Measurements from ENCODE around the gene EAF1.
"Not testable (repeated sequence)": the region's sequence is repeated elsewhere in the genome, so short reads cannot be mapped to it uniquely, and the experiment has no call there.

EAF1 gene

DNA sequence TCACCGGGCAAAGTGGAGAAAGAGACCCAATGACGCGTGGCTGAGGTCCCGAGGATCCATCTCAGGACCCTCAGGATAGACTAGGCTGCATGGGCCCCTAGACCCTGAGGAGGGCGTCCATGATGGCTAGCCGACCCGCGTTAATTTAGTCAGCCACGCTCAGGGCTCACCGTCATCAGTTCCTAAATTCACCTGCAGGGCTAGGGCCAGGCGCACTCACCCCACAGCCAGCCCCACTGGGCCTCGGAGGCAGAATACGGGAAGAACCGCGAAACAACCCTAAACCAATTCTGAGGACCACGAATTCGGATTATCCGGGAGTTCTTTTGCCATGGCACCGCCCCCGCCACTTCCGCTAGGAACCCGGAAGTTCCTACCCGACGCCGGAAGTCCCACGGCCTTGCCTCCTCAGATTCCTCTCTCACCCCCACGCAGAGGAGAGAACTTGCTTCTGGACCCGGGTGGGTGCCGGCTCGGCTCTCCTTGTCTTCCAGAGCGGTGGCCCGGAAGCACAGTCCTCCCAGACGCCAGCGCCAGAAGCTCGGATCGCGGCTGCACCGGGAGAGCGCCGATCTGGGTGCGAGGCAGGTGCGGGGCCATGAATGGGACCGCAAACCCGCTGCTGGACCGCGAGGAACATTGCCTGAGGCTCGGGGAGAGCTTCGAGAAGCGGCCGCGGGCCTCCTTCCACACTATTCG, at the start of gene EAF1, which contains the start of gene METTL6:
TSS of gene EAF1 (plus strand) at position 417 of the 699 bp plus-strand sequence. CDS start at position 599, 182 bp downstream.
TSS of gene METTL6 (minus strand) at position 363 of the 699 bp plus-strand sequence. CDS start 1,033 bp downstream, outside the sequence.
- DNase-seq: peak; percentile 91

DNA sequence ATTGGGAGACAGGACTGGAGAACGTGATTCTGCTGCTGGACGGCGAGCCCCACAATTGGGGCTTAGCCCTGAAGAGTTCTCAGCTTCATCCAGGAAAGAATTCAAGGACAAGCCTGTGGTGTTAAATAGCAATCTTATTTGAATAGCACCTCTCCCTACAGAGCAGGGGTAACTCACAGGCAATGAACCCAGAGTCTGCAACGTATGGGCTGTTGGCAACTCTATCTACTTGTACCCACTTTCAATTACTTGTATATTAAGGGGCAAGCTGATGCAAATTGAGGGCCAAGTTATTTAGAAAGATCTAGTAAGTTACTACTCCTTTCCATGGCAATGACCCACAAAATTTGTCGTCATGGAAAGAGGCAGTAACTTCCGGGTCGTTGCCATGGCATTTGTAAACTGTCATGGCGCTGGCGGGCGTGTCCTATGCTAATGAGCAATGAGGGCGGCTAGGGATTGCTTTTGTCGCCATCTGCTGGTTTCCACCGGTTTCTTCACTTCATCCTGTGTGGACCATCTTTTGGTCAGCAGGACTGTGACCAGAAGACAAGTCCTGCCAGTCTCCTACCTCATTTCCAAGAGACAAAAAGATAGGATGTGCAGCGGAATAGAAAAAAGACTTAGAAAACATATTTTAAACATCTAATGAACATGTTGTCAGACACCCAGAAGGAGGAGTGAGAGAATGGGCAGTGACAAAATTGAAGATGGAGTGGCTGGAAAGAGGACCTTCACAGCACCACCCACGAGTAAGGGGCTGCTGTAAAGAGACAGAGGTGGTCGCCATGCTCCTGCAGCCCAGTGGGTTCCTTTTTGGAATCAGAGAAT, 49.2 kb upstream of the EAF1 start:
- peak; percentile 96 for DNase-seq

DNA sequence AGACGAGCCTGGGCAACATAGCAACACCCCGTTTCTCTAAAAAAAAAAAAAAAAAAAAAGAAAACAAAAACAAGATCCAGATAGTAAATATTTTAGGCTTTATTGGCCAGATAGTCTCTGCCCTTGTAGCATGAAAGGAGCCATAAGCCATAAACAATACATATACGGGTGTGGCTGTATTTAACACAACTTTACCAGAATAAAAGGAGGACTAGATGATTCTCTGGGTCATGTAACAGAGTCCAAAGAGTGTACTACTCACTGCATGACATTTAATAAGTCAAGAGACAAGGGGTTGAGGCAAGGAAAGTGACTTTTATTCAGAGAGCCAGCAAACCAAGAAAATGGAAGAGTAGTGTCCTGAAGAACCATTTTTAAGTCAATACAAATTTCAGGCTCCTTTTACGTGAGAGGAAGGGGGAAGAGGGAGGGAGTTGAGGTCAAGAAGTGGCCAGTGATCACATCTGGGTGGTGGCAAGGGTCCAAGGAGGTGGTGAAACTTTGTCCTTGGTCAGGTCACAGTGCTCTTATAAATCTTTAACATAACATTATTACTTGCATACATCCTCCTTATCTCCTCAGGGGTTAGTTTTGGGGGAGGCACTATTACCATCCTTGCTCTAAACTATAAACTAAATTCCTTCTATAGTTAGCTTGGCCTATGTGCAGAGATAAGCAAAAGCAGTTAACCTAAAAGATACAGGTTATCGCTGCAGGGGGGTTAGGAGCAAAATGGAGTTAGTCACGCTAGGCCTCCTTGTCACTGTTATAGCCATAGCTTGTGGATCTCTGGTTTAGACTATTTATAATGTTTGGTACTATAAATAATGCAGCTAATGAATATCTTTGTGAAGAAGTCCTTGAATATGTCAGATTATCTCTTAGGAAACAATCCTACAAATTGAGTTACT, 46.2 kb upstream of the EAF1 start:
- DNase-seq: no peak

DNA sequence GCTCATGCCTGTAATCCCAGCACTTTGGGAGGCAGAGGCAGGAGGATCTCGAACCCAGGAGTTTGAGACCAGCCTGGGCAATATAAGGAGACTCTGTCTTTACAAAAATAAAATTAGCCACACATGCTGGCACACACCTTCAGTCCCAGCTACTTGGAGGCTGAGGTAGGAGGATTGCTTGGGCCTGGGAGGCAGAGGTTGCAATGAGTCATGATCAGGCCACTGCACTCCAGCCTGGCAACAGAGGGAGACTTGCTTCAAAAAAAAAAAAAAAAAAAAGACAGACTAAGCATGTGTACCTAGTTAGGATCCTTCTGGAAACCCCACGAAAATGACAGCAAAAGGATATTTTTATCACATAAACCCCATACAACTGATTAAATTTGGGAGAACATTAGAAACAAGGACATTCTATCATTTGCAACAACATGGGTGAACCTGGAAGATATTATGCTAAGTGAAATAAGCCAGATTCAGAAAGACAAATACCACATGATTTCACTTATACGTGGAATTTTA, 44.9 kb upstream of the EAF1 start:
- DNase-seq: no peak

DNA sequence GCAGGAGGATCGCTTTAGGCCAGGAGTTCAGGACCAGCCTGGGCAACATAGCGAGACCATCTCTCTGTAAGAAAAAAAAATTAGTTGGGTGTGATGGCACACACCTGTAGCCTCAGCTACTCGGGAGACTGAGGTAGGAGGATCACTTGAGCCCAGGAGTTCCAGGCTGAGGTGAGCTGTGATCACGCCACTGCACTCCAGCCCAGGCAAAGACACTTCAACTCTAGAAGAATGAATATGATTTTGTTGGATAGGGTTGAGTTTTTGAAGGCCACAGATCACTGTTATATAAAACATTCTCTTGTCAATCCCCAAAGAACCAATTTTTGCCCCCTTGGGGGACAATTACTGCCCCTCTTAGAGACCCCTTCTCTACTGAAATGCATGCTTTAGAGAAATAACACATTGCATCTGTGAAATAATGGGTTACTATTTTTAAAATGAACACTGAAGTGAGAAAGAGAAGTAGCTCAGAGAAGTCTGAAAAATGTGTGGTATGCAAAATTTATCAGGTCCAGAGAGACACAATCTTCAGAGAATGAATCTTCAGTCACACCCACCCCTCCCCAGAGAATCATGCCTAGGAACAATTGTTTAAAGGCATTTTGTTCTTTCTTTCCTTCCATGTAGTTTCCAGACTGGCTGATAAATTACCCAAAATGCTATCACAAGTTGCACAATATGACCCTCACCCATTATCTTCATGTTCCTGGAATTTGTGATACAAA, 42.7 kb upstream of the EAF1 start:
- DNase-seq: no peak

DNA sequence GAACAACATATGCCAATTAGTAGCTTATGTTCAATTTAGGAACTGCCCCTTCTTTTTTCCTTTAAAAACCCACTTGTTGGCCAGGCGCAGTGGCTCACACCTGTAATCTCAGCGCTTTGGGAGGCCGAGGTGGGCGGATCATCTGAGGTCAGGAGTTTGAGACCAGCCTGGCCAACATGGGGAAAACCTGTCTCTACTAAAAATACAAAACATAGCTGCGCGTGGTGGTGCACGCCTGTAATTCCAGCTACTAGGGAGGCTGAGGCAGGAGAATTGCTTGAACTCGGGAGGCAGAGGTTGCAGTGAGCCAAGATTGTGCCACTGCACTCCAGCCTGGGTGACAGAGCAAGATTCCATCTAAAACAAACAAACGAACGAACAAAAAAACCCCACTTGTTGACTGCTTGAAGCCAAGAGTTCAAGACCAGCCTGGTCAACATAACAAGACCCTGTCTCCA, 42.1 kb upstream of the EAF1 start:
- DNase-seq: not testable (repeated sequence)

DNA sequence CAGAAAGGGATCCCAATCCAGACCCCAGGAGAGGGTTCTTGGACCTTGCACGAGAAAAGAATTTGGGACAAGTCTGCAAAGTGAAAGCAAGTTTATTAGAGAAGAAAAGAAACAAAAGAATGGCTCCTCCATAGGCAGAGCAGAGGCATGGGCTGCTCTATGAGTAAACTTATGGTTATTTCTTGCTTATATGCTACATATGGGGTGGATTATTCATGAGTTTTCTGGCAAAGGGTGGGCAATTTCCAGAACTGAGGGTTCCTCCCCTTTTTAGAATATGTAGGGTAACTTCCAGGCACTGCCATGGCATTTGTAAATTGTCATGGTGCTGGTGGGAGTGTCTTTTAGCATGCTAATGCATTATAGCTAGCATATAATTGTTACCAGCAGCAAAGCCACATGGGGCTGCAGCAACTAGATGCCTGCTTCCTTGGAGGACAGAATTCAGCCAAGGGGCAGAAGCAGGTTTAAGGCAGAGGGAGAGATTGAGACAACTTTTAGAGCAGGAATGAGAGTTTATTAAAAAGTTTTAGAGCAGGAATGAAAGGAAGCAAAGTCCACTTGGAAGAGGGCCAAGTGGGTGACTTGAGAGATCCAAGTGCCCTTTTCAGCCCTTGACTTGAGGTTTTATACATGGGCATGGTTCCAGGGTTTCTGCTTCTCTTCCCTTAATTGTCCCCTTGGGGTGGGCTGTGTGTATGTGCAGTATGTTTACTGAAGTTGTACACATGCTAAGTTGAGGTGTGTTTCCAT, 41.3 kb upstream of the EAF1 start:
- DNase-seq: no peak

DNA sequence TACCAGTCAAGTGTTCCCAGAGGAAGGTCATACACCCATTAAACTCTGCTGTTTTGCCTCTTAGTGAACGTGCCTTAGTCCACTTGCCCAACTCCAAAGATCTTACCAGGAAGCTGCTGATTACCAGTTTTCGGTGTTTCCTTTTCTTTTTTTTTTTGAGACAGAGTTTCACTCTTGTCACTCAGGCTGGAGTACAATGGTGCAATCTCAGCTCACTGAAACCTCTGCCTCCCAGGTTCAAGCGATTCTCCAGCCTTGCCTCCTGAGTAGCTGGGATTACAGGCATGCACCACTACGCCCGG, 40.8 kb upstream of the EAF1 start:
- DNase-seq: not testable (repeated sequence)

DNA sequence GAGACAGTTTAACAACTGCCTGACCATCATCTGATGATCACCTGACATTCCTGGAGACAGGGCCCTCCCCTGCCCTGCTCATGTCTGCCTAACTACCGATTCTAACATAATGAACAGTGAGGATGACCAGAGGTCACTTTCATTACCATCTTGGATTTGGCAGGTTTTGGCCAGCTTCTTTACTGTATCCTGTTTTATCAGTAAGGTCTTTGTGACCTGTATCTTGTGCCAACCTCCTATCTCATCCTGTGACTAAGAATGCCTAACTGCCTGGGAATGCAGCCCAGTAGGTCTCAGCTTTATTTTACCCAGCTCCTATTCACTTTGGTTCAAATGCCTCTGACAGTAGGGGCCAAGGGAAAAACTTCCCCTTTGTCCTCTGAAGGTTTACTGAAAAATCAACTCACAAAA, 40.2 kb upstream of the EAF1 start:
- no peak for DNase-seq

DNA sequence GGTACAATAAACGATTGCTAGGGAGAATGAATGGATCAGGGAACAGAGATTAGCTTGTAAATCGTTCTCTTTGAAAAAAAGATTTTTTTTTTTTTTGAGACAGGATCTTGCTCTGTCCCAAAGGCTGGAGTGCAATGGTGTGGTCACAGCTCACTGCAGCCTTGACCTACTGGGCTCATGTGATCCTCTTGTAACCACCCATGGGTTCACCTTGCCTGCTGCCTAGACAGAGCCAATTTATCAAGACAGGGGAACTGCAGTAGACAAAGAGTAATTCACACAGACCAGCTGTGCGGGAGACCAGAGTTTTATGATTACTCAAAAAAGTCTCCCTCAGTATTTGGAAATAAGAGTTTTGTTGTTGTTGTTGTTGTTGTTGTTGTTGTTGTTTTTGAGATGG, 39.7 kb upstream of the EAF1 start:
- DNase-seq: no peak

DNA sequence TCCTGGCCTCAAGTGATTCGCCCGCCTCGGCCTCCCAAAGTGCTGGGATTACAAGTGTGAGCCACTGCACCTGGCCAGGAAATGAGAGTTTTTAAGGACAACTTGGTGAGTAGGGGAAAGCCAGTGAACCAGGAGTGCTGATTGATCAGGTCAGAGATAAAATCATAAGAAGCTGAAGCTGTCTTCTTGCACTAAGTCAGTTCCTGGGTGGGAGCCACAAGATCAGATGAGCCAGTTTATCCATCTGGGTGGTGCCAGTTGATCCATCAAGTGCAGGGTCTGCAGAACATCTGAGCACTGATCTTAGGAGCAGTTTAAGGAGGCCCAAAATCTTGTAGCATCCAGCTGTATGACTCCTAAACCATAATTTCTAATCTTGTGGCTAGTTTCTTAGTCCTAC, 39.1 kb upstream of the EAF1 start:
- DNase-seq: not testable (repeated sequence)

DNA sequence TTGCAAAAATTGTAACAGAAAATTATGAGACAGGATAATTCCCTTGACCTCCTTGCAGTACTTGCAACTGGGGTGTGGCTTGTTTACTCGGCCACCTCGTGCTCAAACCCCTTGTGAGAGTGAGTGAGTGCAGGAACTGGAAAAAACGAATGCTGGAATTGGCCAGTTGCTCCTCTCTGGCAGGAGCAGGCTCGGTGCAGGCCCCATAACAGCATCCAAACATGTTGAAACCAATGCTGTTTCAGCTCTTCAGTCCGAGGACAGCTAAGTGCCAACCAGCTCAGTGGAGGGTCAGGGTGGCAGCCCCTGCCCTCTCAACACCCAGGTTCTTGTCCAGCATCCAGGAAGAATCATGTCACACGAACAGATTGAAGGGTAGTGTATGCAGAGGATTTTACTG, 36.9 kb upstream of the EAF1 start:
- DNase-seq: no peak

DNA sequence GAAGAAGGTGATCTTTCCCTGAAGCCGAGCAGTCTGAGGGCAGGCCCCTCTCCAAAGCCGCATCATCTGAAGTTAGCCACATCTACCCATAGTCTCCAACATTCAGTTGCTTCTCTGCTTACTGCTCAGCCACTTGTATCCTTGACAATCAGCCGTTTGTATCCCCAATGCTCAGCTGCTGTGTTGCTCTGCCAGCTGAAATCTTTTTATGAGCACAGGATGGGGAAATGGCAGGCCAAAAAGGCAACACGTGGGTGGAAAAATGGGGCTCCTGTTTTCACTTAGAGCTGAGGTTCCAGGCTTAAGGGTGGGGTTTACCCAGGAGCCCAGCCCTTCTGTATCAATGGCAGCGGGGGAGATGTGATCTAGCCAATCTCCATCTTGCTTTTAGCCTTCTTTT, 36.4 kb upstream of the EAF1 start:
- DNase-seq: no peak

DNA sequence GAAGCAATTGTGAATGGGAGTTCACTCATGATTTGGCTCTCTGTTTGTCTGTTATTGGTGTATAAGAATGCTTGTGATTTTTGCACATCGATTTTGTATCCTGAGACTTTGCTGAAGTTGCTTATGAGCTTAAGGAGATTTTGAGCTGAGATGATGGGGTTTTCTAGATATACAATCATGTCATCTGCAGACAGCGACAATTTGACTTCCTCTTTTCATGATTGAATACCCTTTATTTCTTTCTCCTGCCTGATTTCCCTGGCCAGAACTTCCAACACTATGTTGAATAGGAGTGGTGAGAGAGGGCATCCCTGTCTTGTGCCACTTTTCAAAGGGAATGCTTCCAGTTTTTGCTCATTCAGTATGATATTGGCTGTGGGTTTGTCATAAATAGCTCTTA, 34.1 kb upstream of the EAF1 start:
- not testable (repeated sequence) for DNase-seq

DNA sequence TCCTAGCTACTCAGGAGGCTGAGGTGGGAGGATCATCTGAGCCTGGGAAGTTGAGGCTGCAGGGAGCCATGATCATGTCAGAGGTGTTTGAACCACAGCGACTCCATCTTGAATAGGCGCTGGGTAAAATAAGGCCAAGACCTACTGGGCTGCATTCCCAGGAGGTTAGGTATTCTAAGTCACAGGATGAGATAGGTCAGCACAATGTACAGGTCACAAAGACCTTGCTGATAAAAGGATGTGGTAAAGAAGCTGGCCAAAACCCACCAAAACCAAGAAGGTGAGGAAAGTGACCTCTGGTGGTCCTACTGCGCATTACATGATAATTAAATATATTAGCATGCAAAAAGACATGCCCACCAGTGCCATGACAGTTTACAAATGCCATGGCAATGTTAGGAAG, 28.7 kb upstream of the EAF1 start:
- DNase-seq: not testable (repeated sequence)

DNA sequence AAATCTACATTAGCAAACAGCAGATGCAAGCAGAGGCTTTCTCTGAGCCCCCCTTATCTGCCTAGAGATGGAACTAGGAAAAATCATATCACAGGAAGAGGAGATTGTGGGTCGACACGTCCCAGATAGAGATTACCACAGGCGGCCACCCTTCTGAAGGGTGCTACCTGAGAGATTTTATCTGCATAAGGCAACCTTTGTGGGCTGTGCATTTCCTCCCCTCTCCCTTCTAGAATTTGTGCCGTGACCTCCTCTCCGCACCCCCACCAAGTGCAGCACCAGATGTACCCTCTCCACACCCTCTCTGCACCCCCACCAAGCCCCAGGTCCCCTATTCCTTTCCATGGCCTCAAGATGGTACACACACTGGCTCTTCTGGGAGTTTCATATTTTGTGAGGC, 27.4 kb upstream of the EAF1 start:
- no peak for DNase-seq

DNA sequence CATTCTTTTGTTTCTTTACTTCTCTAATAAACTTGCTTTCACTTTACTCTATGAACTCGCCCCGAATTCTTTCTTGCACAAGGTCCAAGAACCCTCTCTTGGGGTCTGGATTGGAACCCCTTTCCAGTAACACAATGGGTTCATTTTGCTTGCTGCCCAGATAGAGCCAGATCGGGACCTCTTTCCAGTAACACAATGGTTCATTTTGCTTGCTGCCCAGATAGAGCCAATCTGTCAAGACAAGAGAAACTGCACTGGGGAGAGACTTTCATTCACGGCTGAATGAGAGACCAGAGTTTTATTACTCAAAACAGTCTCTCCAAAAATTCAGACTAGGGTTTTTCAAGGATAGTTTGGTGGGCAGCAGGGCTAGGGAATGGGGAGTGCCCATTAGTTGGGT, 25.5 kb upstream of the EAF1 start:
- no peak for DNase-seq

DNA sequence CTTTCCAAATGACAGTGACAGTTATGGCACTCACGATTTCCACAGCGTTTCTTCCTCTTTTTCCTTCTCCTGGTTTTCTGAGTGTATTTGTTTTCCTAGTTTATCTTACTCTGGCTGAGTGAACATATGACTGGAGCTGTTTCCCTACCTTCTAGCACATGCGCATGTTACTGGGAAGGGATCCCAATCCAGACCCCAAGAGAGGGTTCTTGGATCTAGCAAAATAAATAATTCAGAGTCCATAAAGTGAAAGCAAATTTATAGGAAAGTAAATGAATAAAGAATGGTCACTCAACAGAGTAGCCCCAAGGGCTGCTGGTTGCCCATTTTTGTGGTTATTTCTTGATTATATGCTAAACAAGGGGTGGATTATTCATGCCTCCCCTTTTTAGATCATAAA, 23.9 kb upstream of the EAF1 start:
- DNase-seq: no peak

DNA sequence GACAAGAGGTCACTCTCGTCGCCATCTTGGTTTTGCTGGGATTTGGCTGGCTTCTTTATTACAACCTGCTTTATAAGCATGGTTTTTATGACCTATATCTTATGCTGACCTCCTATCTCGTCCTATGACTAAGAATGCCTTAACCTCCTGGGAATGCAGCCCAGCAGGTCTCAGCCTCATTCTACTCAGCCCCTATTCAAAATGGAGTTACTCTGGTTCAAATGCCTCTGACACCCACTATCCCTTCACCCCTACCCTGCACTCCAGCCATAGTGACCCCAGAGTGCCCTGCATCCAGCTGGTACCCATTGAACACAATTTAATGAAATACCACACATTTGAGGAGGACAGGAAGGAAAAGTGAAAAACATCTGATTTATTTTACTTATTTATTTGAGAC, 23.4 kb upstream of the EAF1 start:
- no peak for DNase-seq

DNA sequence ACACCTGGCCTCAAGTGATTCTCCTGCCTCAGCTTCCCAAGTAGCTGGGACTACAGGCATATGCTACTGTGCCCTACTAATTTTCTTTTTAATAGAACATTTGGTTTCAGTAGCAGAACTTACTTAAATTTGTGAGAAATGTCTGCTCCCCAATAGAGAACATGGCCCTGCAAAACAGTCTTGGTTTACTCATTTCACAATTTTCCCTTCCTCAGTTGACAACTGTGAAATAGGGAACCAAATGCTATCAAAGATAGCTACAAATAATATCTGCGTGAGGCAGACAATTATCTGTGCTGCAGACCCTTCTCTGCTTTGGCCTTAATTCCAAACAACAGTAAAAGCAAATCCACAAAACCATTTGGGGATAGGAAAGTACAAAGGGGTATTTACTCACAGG, 22.6 kb upstream of the EAF1 start:
- no peak for DNase-seq

DNA sequence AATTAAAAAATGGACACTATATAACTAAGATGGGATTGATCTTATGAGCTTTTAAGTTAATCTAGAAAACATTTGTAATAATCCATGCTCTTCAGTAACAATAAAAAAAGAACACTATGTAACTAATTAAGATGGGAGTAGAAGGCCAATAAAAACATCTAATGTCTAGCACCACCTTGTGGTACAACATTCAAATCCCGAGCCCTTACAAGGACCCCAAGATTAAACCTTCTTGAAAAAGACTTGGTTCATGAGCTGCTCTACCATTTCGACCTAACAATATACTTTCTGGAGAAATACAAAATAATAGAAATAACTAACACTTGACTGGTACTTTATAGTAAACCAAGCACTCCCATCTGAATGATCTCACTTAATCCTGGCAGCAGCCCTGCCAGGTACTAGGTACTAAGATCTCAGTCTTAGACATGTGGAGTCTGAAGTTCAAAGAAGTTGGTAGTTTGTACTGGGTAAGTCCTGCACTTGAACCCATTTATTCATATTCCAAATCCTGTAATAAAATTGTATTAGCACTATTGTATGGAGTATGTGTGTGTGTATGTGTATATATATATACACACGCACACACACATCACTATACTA, 21.8 kb upstream of the EAF1 start:
- peak; percentile 12 for DNase-seq
